Esophagus muscularis mucosa (tissue), 4 donors: ENCODE data around the gene DLGAP4.

Experiments used
- CTCF ChIP-seq, 3 experiments: fragments of 200-600 bp in 2 of 3; fragments of 450-650 bp in 1 of 3; sonication (generic) in 2 of 3; IDR thresholded peaks; one replicate each; pipeline ENCODE4 v1.5.1; 2017 to 2019; ENCODE audit warnings: antibody characterized with exemption in 3 of 3, mild to moderate bottlenecking in 2 of 3, moderate library complexity in 1 of 3
- EP300 ChIP-seq: sonication (generic); formaldehyde crosslinking; IDR thresholded peaks from one replicate; pipeline ENCODE4 v1.6.1; 2017; ENCODE audit warnings: antibody characterized with exemption
- POLR2A ChIP-seq: fragments of 450-650 bp; IDR thresholded peaks from one replicate; pipeline ENCODE4 v1.6.1; 2017; ENCODE audit warnings: antibody characterized with exemption, moderate library complexity, mild to moderate bottlenecking, low read depth
- POLR2AphosphoS5 ChIP-seq, 2 donors: sonication (generic); formaldehyde crosslinking; IDR thresholded peaks; one replicate each; pipeline ENCODE4 v1.6.1; 2017; ENCODE audit warnings: antibody characterized with exemption in 2 of 2

- TF ChIP-seq CTCF (IDR thresholded peaks at IDR 0.05) (no peak), POLR2A (no peak), EP300 (no peak), POLR2AphosphoS5 (IDR thresholded peaks at IDR 0.05) (no peak)
These were observed 58.4 kb downstream of the DLGAP4 start for GRCh38 chr20:36364506-36364905.
